Ramos (cell line): Measurements from ENCODE around the gene CARS1.
"Not testable (repeated sequence)": the region's sequence is repeated elsewhere in the genome, so short reads cannot be mapped to it uniquely, and the experiment has no call there.

Experiments
- in situ Hi-C: fragments of 300-500 bp; cut with MboI; formaldehyde crosslinking; loops from one replicate; pipeline ENCODE4 v1.14.3; 2022; ENCODE audit warnings: low sequenced_read_pairs; ENCODE audit not compliant: unreplicated experiment

The CARS1 gene

DNA sequence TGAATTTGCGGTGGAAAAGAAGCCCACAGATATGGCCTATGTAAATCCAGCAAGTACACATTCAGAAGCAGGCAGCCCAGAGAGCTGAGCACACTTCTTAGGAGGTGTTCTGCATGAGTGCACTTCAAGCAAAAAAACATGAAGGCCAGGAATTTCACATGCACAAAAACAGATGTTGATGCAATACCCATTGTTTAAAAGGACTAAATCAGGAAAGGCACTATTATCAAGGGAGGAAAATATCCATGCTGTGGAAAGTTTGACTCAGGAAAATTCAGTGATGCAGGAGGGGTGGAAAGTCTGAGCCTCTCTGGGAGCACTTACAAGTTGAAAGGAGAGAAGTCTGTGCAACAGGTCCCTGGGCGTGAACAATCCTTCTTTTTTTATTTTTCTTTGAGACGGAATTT, 15.8 kb upstream of the CARS1 start:
- in situ Hi-C loops, result no loop called here

DNA sequence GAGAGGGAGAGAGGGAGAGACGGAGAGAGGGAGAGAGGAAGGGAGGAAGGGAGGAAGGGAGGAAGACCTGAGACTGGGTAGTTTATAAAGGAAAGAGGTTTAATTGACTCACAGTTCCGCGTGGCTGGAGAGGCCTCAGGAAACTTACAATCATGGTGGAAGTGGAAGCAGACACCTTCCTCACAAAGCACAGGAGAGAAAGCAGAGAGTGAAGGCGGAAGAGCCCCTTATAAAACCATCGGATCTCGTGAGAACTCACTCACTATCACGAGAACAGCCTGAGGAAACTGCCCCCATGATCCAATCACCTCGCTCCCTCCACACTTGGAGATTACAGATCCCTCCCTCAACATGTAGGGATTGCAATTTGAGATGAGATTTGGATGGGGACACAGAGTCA, 12.2 kb upstream of the CARS1 start:
- in situ Hi-C loops, result no loop called here

DNA sequence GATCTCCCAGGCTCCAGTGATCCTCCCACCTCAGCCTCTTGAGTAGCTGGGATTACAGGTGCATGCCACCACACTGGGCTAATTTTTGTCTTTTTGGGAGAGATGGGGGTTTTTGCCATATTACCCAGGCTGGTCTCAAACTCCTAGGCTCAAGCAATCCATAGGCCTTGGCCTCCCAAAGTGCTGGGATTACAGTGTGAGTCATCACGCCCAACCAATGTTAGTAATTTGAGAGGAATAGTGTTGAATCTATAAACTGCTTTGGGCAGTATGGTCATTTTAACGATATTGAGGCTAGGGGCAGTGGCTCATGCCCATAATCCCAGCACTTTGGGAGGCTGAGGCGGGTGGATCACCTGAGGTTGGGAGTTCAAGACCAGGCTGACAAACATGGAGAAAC, 9.1 kb upstream of the CARS1 start:
- in situ Hi-C loops, result not testable (repeated sequence)

DNA sequence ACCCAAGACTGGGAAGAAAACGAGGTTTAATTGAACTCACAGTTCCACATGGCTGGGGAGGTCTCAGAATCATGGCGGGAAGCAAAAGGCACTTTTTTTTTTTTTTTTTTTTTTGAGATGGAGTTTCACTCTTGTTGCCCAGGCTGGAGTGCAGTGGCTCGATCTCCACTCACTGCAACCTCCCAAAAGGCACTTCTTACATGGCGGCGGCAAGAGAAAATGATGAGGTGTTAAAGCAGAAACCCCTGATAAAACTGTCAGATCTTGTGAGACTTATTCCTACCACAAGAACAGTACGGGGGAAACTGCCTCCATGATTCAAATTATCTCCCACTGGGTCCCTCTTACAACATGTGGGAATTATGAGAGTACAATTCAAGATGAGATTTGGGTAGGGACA, 7.5 kb upstream of the CARS1 start:
- in situ Hi-C loops, result not testable (repeated sequence)

DNA sequence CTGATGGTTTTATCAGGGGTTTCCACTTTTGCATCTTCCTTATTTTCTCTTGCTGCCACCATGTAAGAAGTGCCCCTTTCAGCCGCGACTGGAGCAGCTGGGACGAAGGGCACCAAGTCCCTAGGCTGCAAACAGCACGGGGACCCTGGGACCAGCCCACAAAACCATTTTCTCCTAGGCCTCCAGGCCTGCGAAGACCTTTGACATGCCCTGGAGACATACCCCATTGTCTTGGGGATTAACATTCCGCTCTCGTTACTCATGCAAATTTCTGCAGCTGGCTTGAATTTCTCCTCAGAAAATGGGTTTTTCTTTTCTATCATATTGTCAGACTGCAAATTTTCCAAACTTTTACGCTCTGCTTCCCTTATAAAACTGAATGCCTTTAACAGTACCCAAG, 6.7 kb upstream of the CARS1 start:
- in situ Hi-C loops, result not testable (repeated sequence)

DNA sequence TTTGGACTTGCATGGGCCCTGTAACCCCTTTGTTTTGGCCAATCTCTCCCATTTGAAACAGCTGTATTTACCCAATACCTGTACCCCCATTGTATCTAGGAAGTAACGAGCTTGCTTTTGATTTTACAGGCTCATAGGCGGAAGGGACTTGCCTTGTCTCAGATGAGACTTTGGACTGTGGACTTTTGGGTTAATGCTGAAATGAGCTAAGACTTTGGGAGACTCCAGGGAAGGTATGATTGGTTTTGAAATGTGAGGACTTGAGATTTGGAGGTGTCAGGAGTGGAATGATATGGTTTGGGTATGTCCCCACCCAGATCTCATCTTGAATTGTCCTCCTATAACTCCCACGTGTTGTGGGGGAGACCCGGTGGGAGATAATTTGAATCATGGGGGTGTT, 6.2 kb upstream of the CARS1 start:
- in situ Hi-C loops, result not testable (repeated sequence)

DNA sequence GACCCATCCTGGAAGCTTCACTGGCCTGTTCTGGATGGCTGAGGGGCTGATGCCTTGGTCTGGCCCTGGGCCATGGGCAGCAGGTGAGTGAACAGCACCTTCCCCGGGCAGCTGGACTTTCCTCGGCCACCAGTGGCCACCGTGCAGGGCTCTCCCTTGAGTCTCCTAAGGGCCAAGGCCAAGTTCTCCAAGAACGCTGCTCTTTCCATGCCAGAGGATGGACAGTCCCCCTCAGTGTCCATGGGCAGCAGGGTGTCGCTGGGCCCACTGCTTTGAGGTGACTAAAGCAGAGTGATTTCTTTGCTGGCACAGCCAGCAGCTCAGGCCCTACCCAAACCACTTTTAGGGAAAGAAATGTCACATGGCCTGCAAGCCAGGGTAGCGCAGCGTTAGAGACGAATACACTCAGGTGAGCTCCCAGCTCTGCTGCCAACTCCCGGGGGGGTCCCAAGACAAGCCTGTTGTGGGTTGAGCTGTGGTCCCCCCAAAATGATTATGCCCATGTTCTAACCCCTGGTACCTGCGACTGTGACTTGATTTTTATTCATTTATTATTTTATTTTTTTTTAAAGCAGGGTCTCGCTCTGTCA, 3.3 kb upstream of the CARS1 start:
- in situ Hi-C loops, result no loop called here

DNA sequence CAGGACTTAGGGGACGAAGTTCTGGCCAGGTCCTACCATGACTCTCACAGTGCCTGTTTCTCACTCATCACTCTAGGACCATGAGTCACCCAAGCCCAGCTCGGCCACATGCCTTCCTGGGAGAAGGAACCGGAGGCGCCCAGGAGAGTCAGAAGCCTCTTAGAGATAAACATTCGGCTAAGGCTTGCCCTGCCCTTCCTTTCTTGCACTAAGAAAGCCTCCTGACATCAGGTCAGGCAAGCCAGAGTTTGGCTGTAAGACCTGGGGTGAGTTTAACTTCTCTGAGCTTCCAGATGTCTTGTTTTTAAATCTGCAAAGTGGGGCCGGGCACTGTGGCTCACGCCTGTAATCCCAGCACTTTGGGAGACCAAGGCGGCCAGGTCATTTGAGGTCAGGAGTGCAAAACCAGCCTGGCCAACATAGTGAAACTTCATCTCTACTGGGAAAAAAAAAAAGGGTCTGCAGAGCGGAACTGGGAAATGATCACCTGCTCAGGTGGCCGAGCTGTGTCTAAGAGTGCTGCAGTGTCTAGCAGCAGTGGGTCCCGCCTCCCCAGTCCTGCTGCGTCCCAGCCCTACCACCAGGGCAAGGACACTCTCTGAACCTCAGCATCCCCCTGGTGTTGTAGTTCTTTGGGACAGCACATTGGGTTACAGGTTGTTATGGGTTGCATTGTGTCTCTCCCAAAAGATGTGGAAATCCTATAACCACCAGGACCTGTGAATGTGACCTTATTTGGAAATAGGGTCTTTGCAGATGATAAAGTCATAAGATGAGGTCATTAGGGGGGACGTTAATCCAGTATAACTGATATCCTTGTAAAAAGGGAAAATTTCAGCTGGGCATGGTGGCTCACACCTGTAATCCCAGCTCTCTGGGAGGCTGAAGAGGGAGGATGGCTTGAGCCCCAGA, 1.8 kb upstream of the CARS1 start:
- in situ Hi-C loops, result no loop called here

DNA sequence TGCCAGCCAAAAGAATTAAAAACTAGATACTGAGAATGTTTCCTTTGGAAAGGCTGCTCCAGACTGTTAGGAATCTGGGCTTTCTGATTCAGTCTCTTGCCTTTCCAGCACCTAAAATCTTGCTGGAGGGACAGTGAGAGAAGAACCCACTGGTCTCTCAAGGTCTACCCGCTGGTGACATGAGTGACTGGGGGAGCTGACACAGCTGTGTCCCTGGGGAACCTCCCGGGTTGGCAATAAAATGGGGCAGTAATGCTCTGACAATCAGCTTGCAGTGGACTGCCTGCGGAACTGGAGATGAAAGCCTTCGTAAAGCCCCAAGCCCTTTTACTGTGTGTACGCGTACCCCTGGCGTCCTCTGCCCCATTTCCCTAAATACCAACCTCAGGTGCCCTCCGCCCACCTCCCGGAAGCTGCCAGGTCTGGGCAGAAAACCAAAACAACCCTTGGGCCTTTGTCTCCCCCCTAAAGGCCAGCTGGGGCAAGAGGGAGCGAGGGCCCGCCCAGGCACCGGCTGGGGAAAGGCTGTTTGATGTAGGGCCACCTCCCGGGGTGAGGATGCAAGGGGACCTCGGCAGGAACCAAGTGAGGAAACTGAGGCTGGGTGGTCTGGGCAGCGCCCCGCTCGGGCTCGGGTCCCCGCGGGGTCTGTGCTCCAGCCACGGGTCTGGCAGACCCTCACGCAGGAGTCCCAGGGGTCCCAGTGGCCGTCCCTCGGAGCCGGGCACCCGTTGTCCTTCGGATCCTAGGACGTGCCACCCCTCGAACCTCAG, 741 bp downstream of the CARS1 start:
- in situ Hi-C loops, result no loop called here

DNA sequence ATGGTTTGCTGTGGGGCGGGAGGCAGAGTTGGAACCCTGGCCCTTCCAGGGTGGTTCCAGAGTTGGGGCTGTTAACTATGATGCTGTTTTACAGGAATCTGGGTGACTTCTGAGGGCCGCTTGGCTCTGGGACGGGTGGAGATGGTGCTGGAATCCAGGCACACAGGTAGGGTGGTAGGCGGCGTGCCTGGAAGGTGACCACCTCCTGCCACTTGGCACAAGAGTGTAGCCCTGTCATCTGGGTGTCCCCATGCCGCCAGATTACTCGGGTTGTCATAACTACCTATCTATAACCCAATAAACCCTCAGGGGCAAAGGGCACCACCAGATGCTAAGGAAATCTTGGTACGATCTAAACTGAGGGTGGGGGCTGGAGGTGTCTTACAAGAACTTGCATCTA, 1.3 kb downstream of the CARS1 start:
- in situ Hi-C loops, result no loop called here

DNA sequence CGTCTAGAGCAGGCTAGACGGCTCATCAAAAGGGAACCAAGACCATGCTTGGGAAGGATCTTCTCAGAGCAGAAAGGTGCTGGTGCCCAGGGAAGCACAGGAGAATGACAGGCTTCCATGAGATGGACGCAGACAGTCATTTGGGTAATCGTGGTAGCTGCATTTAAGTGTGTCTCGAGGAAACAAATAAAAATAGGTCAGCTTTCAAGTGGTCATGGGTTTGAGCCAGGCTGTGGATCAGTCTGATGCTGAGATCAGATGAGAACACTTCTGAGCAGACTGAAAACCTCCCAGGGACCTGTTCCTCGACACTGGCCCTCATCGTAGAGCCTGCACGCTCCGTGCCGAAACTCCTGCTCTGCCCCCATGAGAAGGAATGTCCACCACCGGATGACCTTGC, 4.7 kb downstream of the CARS1 start:
- in situ Hi-C loops, result no loop called here

DNA sequence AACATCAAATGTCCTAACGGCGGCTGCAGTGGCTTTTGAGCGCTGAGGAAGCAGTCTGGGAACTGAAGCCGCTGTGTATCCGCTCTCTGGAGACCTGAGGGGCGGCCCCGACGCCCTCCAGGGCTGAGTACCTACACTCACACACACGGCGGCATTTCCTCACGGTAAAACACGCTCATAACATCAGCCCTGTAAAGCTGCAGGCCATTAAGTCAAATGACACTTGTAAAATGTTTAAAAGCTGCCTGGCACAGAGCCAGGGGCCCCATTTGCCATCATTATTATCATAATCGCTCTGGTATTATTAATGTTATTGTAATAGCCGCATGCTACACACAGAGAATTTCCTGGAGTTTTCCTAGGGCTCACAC, 5.1 kb downstream of the CARS1 start:
- in situ Hi-C loops, result no loop called here

DNA sequence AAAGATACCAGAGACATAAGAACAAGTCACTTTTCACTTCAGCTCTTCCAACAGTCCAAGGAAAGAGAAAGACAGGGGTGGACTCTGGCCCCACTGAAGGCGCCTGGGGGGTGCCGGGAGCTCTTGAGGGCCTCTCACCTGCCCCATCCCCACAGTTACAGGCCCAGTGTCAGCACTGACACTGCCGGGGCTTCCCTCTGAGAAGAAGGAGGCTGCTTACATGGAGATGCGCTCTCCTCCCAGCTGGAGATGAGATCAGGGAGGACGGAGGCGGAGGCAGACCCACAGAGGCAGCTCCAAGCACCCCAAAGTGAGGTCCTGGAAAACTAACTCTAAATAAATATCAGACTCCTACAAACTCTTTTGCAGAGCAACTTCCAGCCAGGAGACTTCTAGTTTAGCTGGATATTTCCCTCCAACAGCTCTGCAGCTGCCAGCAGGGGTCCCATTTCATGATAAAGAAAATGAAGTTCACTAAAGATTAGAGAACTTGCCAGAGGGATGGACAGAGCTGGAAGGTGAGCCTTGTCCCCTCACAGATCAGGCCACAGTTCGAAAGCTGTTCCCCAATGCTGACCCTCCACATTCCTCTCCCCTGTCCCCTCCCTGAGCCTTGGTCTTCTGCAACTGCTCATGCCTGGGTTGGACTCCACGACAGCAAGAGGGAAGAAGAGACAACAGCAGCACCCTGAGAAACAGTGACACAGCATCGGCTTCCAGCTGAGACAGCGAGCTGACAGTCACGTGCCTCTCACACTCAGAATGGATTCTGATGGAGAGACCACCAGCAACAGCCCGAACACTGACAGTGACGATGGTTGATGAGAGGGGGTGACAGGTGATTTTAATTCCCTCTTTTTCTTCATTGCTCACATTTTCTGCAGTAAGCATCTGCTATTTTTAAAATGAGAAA, 5.8 kb downstream of the CARS1 start:
- in situ Hi-C loops, result no loop called here

DNA sequence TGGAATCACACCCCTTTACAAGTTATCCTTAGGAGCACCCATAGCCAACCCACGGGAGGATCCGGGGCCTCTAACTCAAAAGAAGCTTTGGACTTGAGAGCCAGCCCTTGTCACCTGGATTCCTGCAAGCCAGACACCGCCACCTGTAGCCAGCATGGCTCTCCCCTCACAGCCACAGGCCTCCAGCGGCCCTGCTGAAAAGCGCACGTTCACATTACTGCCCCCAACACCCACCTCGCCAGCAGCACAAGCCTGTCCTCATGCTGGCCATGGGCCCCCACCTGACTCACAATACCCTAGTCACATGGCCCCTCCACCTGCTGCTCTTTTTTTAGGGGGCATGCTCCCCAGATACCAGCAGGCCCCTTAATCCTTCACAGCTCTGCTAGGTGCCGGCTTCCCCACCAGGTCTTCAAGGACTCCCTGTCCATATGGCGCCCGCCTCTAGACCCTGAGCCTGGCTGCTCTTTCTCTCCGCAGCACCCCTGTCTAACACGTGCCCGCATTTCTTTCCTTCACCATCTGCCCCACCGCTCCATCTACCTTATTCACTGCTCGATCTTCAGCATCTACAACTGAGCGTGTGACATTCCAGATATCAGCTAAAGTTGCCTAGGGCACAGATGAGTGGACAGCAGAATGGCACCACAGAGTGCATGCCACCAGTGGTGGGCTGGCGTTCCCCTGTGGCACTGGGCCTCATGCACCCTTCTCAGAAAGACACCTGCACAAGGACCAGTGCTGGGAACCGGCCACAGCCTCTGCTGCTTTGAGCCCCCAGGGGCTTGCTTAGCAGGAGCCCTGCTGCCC, 6.6 kb downstream of the CARS1 start:
- in situ Hi-C loops, result no loop called here

DNA sequence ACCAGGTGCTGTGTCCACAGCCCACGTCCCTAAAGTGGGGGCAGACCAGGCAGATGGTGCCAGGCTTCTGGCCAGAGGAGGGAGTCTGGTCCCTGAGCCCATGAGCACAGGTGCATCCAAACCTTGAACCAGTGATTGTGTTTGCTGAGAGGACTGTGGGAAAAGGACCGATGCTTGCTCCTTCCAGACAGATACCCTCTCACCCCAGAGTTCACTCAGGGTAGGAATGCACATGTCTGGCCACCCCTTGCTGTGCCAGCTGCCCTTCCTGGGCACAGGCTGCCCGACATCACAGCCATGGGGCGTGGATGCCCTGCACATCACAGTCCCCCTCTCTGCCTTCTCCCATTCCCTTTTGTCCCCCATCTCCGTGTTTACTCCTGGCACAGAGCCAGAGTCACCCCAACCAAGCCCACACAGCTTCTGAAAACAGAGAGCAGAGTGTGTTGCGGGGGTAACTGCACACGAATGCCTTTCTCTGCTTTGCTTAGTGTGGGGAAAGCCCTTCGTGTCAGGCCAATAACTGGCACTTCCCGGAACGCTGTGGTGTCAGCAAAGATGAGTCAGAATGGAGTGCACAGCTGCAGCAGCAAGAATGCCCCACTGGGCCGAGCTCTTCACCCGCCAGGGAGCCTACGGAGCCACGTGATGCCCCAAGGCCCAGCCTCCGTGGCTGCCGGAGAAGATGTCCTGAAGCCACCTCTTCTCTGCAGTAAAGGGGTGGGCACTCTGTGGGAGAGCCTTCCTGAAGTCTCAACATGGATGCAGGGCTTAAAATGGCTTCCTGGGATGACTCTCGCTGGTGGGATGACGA, 7.6 kb downstream of the CARS1 start:
- in situ Hi-C loops, result no loop called here

DNA sequence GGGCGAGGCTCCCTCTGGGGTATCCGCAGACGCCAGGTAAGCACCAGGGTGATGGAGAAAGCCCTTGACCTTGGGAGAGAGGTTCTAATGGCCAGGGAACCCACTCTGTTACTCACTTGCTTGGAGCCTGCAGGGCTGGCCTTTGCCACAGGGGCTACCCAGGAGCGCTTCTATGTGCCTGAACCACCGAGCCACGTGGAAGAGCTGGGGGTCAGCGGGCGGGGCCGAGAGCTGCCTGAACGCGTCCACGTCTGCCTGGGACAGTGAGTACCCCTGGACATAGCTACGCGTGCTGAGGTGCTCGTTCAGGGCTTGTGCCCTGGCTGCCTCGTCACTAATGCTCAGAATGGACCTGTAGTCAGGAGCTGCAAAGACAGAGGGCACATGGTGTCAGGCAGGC, 9.6 kb downstream of the CARS1 start:
- in situ Hi-C loops, result no loop called here

DNA sequence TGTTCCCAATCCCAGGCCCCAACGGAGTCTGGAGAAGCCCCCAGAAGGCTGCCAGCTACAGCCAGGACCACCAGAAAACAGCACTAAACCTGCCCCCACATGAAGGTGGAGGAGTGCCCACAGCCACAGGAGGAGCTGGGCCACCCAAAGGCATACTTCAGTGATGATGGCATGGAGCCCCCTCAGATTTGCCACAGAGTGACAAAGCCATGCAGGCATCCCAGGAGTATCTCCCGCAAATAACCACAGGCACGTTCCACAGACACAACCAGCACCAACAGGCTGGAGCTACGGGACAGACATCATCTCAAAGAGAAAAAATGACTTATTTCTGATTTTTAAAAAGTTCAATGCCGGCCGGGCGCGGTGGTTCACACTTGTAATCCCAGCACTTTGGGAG, 10.6 kb downstream of the CARS1 start:
- in situ Hi-C loops, result no loop called here

DNA sequence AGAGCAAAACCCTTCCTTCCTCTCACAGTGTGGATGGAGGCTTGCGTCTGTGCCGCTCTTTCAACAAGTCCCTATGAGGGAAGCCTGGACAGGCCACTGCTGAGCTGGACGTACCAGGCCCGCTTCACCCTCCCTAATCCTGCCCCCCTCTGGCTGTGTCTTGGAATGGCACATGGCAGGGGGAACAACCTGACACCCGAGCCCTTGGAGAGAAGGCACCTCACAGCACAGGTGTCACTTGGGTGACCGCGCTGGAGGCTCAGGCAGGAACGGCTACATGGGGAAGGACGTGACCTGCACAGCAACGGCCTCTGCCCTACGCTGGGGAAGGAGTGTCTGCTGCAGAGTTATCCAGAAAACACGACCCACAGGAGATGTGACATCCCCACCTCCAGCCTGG, 11.0 kb downstream of the CARS1 start:
- in situ Hi-C loops, result no loop called here

DNA sequence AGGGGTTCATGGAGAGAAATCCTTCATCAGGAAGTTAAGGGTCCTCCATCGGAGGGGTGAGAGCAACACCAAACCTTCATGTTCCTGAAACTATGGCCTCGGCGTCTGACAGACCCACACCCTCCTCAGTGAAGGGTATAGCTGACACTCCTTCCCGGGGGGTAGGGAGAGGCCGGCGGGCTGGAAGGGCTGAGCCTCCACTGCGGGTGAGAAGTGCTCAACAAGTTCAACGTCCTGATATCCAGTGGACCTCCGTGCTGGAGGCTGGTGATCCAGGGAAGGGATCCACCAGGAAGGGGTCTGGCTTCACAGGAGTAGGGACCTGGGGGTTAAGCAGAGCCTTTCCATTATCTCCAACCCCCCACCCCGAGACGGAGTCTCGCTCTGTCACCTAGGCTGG, 12.3 kb downstream of the CARS1 start:
- in situ Hi-C loops, result no loop called here
